SK-N-SH treated with all-trans-retinoic acid at 6 μM for 48 hours (cell line): ENCODE measurements around the gene HSPB6.

Experiments used
- ATAC-seq: fragments of 200-7000 bp; cut with Tn5 transposase; 3 replicates; pipeline ENCODE4 v1.9.1; 2020; ENCODE audit warnings: mild to moderate bottlenecking, moderate library complexity
- ARNTL ChIP-seq: fragments of 450-650 bp; formaldehyde crosslinking; IDR thresholded peaks from 2 replicates; pipeline ENCODE4 v1.5.0; 2020; ENCODE audit warnings: low read depth, mild to moderate bottlenecking, moderate library complexity, borderline replicate concordance
- CSDC2 ChIP-seq: fragments of 250-450 bp; sonication (Bioruptor Pico); IDR thresholded peaks from 2 replicates; pipeline ENCODE4 v1.5.0; 2020; ENCODE audit warnings: mild to moderate bottlenecking, moderate library complexity
- GLIS3 ChIP-seq: fragments of 250-450 bp; sonication (Bioruptor Pico); IDR thresholded peaks from 2 replicates; pipeline ENCODE4 v1.5.0; 2020; ENCODE audit warnings: mild to moderate bottlenecking, moderate library complexity
- ISL1 ChIP-seq: fragments of 250-450 bp; sonication (Bioruptor Pico); IDR thresholded peaks from 2 replicates; pipeline ENCODE4 v2.1.2; 2022; ENCODE audit warnings: mild to moderate bottlenecking, moderate library complexity
- OSR1 ChIP-seq: fragments of 250-450 bp; sonication (Bioruptor Pico); IDR thresholded peaks from 2 replicates; pipeline ENCODE4 v1.8.0; 2022; ENCODE audit warnings: moderate library complexity, mild to moderate bottlenecking, inconsistent platforms
- PPARA ChIP-seq: fragments of 250-450 bp; sonication (Bioruptor Pico); IDR thresholded peaks from 2 replicates; pipeline ENCODE4 v1.5.0; 2020; ENCODE audit warnings: mild to moderate bottlenecking, borderline replicate concordance
- RARB ChIP-seq: fragments of 250-450 bp; sonication (Bioruptor Pico); IDR thresholded peaks from 2 replicates; pipeline ENCODE4 v1.8.0; 2021; ENCODE audit warnings: mild to moderate bottlenecking, moderate library complexity
- SNAI2 ChIP-seq: fragments of 250-450 bp; sonication (Bioruptor Pico); IDR thresholded peaks from 2 replicates; pipeline ENCODE4 v1.5.0; 2020; ENCODE audit warnings: mild to moderate bottlenecking, moderate library complexity
- TCF4 ChIP-seq: fragments of 250-450 bp; sonication (Bioruptor Pico); IDR thresholded peaks from 2 replicates; pipeline ENCODE4 v1.8.0; 2021; ENCODE audit warnings: mild to moderate bottlenecking, moderate library complexity, borderline replicate concordance
- ZC3H10 ChIP-seq: fragments of 250-450 bp; sonication (Bioruptor Pico); IDR thresholded peaks from 2 replicates; pipeline ENCODE4 v1.5.1; 2021; ENCODE audit warnings: mild to moderate bottlenecking, moderate library complexity
- ZFP3 ChIP-seq: fragments of 250-450 bp; sonication (Bioruptor Pico); IDR thresholded peaks from 2 replicates; pipeline ENCODE4 v1.5.0; 2020; ENCODE audit warnings: mild to moderate bottlenecking, moderate library complexity
- ZFP30 ChIP-seq: fragments of 450-650 bp; formaldehyde crosslinking; IDR thresholded peaks from 2 replicates; pipeline ENCODE4 v1.5.0; 2022; ENCODE audit warnings: mild to moderate bottlenecking, moderate library complexity
- ZNF565 ChIP-seq: fragments of 450-650 bp; formaldehyde crosslinking; conservative IDR thresholded peaks from 2 replicates; pipeline ENCODE4 v1.5.0; 2020; ENCODE audit warnings: low read depth, mild to moderate bottlenecking, moderate library complexity
- ZNF8 ChIP-seq: fragments of 450-650 bp; formaldehyde crosslinking; IDR thresholded peaks from 2 replicates; pipeline ENCODE4 v1.5.0; 2020; ENCODE audit warnings: mild to moderate bottlenecking, moderate library complexity
- TF ChIP-seq, protein P1 (sequence below): fragments of 250-450 bp; sonication (Bioruptor Pico); IDR thresholded peaks from 2 replicates; pipeline ENCODE4 v1.5.1; 2021; ENCODE audit warnings: mild to moderate bottlenecking, moderate library complexity
- TF ChIP-seq, protein P2 (sequence below): fragments of 250-450 bp; sonication (Bioruptor Pico); IDR thresholded peaks from 2 replicates; pipeline ENCODE4 v1.5.1; 2020; ENCODE audit warnings: low read depth, mild to moderate bottlenecking, moderate library complexity
- TF ChIP-seq, protein P3 (sequence below): fragments of 250-450 bp; sonication (Bioruptor Pico); IDR thresholded peaks from 2 replicates; pipeline ENCODE4 v1.8.0; 2021; ENCODE audit warnings: low read depth, mild to moderate bottlenecking, moderate library complexity, borderline replicate concordance
- TF ChIP-seq, protein P4 (sequence below): fragments of 250-450 bp; sonication (Bioruptor Pico); IDR thresholded peaks from 2 replicates; pipeline ENCODE4 v1.5.0; 2020; ENCODE audit warnings: mild to moderate bottlenecking, moderate library complexity

HSPB6 gene

DNA sequence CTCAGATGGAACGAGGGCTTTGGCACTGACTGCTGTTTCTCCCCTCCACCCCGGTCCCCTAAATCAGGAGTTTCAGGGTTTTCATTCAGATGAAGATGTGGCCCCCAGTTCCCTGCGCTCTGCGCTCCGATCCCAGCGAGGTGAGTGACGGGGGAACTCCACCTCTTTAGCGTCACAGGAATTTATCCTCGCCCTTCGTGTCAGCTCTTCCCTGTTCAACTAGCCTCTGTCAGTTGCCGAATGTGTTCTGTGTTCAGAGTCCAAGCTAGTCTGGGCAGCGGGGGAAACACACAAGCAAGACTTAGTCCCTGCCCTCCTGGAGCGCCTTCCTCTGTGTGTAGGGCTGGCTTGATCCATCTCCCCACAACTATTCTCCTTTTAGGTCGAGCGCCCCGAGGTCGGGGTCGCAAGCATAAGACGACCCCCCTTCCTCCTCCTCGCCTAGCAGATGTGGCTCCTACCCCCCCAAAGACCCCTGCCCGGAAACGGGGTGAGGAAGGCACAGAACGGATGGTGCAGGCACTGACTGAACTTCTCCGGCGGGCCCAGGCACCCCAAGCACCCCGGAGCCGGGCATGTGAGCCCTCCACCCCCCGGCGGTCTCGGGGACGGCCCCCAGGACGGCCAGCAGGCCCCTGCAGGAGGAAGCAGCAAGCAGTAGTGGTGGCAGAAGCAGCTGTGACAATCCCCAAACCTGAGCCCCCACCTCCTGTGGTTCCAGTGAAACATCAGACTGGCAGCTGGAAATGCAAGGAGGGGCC lies 37.2 kb downstream of the HSPB6 start (continued):
- no peak for TF ChIP-seq ZNF565
- no peak for TF ChIP-seq PPARA
- no peak for TF ChIP-seq ZFP30 (CRISPR knock-in tag)
- TF ChIP-seq, protein P1, sequence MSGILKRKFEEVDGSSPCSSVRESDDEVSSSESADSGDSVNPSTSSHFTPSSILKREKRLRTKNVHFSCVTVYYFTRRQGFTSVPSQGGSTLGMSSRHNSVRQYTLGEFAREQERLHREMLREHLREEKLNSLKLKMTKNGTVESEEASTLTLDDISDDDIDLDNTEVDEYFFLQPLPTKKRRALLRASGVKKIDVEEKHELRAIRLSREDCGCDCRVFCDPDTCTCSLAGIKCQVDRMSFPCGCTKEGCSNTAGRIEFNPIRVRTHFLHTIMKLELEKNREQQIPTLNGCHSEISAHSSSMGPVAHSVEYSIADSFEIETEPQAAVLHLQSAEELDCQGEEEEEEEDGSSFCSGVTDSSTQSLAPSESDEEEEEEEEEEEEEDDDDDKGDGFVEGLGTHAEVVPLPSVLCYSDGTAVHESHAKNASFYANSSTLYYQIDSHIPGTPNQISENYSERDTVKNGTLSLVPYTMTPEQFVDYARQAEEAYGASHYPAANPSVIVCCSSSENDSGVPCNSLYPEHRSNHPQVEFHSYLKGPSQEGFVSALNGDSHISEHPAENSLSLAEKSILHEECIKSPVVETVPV = no peak
- no peak for TF ChIP-seq CSDC2 (CRISPR knock-in tag)
- no peak for TF ChIP-seq ARNTL (CRISPR knock-in tag)
- TF ChIP-seq GLIS3 (CRISPR knock-in tag) = no peak
- no peak for TF ChIP-seq SNAI2 (CRISPR knock-in tag)
- no peak for TF ChIP-seq OSR1
- no peak for TF ChIP-seq ISL1 (CRISPR knock-in tag)
- TF ChIP-seq ZC3H10 (CRISPR knock-in tag) = no peak

DNA sequence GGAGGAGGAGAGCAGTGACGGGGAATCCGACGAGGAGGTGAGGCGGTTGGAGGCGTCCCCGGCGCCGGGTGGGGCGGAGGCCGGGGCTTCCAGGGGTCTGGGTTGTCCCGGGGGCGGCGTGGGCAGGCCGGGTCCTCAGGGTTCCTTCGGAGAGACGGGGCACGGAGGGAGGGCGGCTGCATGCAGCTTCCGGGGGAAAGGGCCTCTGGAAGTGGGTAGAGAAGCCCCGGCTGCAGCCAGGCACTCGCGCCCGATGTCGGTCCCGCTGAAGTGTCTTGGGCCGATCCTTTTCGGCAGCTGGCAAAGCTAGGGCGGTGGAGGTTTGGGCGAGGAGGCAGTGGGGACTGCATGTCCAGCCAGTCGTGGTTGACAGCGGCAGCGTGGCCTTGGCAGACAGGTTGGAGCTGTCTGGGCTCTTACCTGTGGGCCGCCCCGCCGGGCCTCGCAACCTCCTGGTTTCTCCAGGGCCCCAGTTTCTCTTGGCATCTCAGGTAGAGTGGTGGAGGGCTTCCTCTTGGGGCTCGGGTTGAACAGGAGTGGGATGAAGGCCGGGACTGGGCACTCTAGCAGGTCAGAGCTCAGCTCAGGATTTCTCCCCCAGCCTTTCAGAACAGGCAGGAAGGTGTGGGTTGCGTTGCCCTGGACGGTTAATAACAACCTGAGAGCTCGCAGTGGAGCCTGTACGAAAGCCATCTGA lies 38.3 kb downstream of the HSPB6 start:
- no peak for ATAC-seq
- TF ChIP-seq TCF4 (CRISPR knock-in tag) (no peak), ZFP3 (CRISPR knock-in tag) (no peak), ZNF8 (CRISPR knock-in tag) (no peak), ZFP30 (CRISPR knock-in tag) (no peak), OSR1 (no peak), ZNF565 (no peak), ARNTL (CRISPR knock-in tag) (no peak), RARB (CRISPR knock-in tag) (no peak), SNAI2 (CRISPR knock-in tag) (no peak)
- TF ChIP-seq, protein P2, sequence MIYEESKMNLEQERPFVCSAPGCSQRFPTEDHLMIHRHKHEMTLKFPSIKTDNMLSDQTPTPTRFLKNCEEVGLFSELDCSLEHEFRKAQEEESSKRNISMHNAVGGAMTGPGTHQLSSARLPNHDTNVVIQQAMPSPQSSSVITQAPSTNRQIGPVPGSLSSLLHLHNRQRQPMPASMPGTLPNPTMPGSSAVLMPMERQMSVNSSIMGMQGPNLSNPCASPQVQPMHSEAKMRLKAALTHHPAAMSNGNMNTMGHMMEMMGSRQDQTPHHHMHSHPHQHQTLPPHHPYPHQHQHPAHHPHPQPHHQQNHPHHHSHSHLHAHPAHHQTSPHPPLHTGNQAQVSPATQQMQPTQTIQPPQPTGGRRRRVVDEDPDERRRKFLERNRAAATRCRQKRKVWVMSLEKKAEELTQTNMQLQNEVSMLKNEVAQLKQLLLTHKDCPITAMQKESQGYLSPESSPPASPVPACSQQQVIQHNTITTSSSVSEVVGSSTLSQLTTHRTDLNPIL (CRISPR knock-in tag) = no peak
- TF ChIP-seq, protein P1 = no peak
- TF ChIP-seq, protein P3, sequence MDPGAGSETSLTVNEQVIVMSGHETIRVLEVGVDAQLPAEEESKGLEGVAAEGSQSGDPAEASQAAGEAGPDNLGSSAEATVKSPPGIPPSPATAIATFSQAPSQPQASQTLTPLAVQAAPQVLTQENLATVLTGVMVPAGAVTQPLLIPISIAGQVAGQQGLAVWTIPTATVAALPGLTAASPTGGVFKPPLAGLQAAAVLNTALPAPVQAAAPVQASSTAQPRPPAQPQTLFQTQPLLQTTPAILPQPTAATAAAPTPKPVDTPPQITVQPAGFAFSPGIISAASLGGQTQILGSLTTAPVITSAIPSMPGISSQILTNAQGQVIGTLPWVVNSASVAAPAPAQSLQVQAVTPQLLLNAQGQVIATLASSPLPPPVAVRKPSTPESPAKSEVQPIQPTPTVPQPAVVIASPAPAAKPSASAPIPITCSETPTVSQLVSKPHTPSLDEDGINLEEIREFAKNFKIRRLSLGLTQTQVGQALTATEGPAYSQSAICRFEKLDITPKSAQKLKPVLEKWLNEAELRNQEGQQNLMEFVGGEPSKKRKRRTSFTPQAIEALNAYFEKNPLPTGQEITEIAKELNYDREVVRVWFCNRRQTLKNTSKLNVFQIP (CRISPR knock-in tag) = no peak

DNA sequence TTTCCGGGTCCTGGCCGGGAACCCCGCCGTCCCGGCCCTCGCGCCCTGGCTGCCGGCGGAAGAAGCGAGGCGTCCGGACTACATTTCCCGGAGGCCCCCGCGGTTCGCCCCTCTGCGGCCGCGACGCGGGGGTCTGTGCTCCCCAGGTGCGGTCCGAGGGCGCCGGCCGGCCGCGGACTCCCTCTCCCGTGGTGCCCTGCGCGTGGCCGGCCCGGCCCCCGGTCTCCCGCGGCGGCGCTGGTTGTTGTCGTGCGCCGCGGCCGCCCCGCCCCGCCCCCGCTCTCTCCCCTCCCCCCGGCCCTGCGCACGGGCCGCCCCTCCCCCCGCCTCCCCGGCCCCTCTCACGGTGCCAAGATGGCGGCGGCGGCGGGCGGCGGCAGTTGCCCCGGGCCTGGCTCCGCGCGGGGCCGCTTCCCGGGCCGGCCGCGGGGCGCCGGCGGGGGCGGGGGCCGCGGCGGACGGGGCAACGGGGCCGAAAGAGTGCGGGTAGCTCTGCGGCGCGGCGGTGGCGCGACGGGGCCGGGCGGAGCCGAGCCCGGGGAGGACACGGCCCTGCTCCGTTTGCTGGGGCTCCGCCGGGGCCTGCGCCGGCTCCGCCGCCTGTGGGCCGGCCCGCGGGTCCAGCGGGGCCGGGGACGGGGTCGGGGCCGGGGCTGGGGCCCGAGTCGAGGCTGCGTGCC lies 39.0 kb downstream of the HSPB6 start, which contains the start of gene KMT2B:
Gene KMT2B, plus strand, starts transcription at position 339 of the 680 bp plus-strand sequence. Its CDS starts 16 bp downstream, at position 355.
- peak; percentile 69; the same call in 2 of the 3 replicates for ATAC-seq
- TF ChIP-seq, protein P4, sequence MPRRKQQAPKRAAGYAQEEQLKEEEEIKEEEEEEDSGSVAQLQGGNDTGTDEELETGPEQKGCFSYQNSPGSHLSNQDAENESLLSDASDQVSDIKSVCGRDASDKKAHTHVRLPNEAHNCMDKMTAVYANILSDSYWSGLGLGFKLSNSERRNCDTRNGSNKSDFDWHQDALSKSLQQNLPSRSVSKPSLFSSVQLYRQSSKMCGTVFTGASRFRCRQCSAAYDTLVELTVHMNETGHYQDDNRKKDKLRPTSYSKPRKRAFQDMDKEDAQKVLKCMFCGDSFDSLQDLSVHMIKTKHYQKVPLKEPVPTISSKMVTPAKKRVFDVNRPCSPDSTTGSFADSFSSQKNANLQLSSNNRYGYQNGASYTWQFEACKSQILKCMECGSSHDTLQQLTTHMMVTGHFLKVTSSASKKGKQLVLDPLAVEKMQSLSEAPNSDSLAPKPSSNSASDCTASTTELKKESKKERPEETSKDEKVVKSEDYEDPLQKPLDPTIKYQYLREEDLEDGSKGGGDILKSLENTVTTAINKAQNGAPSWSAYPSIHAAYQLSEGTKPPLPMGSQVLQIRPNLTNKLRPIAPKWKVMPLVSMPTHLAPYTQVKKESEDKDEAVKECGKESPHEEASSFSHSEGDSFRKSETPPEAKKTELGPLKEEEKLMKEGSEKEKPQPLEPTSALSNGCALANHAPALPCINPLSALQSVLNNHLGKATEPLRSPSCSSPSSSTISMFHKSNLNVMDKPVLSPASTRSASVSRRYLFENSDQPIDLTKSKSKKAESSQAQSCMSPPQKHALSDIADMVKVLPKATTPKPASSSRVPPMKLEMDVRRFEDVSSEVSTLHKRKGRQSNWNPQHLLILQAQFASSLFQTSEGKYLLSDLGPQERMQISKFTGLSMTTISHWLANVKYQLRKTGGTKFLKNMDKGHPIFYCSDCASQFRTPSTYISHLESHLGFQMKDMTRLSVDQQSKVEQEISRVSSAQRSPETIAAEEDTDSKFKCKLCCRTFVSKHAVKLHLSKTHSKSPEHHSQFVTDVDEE (CRISPR knock-in tag) = peak; percentile 1; the same call in 1 of the 2 replicates
- TF ChIP-seq TCF4 (CRISPR knock-in tag) = no peak
